OCI-LY1 (cell line): ENCODE data around the gene WDR26.

Source experiments
- H2AFZ ChIP-seq: fragments of 200-600 bp; sonication (generic), shearing (Covaris generic); 2 replicates; pipeline ENCODE4 v1.6.0; 2014; ENCODE audit warnings: antibody characterized with exemption, mild to moderate bottlenecking, low read length
- H3F3A ChIP-seq: fragments of 200-600 bp; sonication (generic), shearing (Covaris generic); 2 replicates; pipeline ENCODE4 v1.6.0; 2014; ENCODE audit warnings: mild to moderate bottlenecking, antibody characterized with exemption, low read length, moderate library complexity; ENCODE audit not compliant: insufficient read depth
- H3K27ac ChIP-seq: fragments of 200-600 bp; sonication (generic); 2 replicates; pipeline ENCODE4 v1.5.1; 2014; ENCODE audit warnings: low read length, mixed run types, mild to moderate bottlenecking, low read depth; ENCODE audit not compliant: poor library complexity, severe bottlenecking
- H3K27me3 ChIP-seq: fragments of 200-600 bp; sonication (generic); 2 replicates; pipeline ENCODE4 v1.6.0; 2014; ENCODE audit warnings: antibody characterized with exemption, mild to moderate bottlenecking, low read length, moderate library complexity; ENCODE audit not compliant: insufficient read depth
- H3K36me3 ChIP-seq: fragments of 200-600 bp; sonication (generic); 2 replicates; pipeline ENCODE4 v1.6.1; 2014; ENCODE audit warnings: mild to moderate bottlenecking, antibody characterized with exemption, low read length, moderate library complexity, mixed read lengths; ENCODE audit not compliant: insufficient read depth
- H3K4me1 ChIP-seq: fragments of 200-600 bp; sonication (generic); 2 replicates; pipeline ENCODE4 v1.5.1; 2014; ENCODE audit warnings: mild to moderate bottlenecking, low read length, moderate library complexity; ENCODE audit not compliant: insufficient read depth, severe bottlenecking
- H3K4me2 ChIP-seq: fragments of 200-600 bp; sonication (generic), shearing (Covaris generic); 2 replicates; pipeline ENCODE4 v1.6.1; 2014; ENCODE audit warnings: low read length
- H3K4me3 ChIP-seq: fragments of 200-600 bp; sonication (generic); 2 replicates; pipeline ENCODE4 v1.5.1; 2014; ENCODE audit warnings: low read length, low read depth, mild to moderate bottlenecking, mixed read lengths; ENCODE audit not compliant: poor library complexity, severe bottlenecking
- H3K79me2 ChIP-seq: fragments of 200-600 bp; shearing (Covaris generic); 2 replicates; pipeline ENCODE4 v1.6.1; 2016; ENCODE audit warnings: mixed run types, low read length, mixed read lengths; ENCODE audit not compliant: insufficient read depth
- H3K9ac ChIP-seq: fragments of 200-600 bp; sonication (generic), shearing (Covaris generic); 2 replicates; pipeline ENCODE4 v1.6.1; 2014; ENCODE audit warnings: mild to moderate bottlenecking, low read length, mixed read lengths
- H3K9me2 ChIP-seq: fragments of 200-600 bp; sonication (generic), shearing (Covaris generic); 2 replicates; pipeline ENCODE4 v1.6.1; 2014; ENCODE audit warnings: low read depth, mild to moderate bottlenecking, low read length, mixed read lengths
- H3K9me3 ChIP-seq: fragments of 200-600 bp; shearing (Covaris generic); 2 replicates; pipeline ENCODE4 v1.6.1; 2014; ENCODE audit warnings: low read length, mixed read lengths
- H4K20me1 ChIP-seq: fragments of 200-600 bp; sonication (generic), shearing (Covaris generic); 2 replicates; pipeline ENCODE4 v1.6.0; 2016; ENCODE audit warnings: mild to moderate bottlenecking, low read length; ENCODE audit not compliant: insufficient read depth
- EZH2 ChIP-seq: fragments of 200-600 bp; sonication (generic), shearing (Covaris generic); IDR thresholded peaks from 2 replicates; pipeline ENCODE4 v1.8.0; 2017; ENCODE audit warnings: borderline replicate concordance, mixed run types, mild to moderate bottlenecking, antibody characterized with exemption, low read length, moderate library complexity, mixed read lengths
- TF ChIP-seq, protein P1 (sequence below): fragments of 200-600 bp; sonication (generic), shearing (Covaris generic); IDR thresholded peaks from 2 replicates; pipeline ENCODE4 v1.5.1; 2017; ENCODE audit warnings: mild to moderate bottlenecking, antibody characterized with exemption, low read length, moderate library complexity, mixed read lengths

WDR26 gene

DNA sequence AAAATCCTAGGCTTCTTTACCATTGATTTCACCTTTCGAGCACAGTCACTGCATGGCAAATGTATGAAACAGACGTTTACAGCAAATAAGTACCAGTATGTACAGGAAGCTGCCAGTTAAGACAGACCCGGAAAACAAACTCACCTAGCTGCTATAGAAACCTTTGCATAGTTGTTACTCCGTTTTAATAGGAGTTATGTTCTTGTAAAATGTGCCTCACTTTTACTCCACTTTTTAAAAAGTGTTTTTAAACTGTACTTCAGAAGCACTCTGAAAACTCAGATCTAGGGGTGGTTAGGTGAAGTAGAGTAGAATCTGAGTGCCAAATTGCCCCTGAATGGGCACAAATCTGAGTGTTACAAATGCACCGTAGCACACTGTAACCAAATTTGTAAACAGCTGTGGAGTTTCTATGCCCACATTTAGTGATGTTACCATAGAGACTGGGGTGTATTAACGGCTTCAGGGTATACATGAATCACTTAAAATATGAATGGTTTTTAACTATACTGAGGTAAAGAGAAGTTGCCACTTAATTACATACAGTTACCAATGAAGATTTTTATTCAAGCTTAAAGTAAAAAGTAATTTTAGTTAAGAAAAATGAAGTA is 47.2 kb downstream of the WDR26 start:
- Histone ChIP-seq H3K4me1 (peaks cover 5% of the 10 kb centered on the region), H2AFZ (no peak overlapping the region), H3K9me3 (no peaks in the 10 kb centered on the region), H3K27ac (no peak overlapping the region), H3K27me3 (no peaks in the 10 kb centered on the region), H3K4me3 (no peak overlapping the region), H3K79me2 (no peaks in the 10 kb centered on the region), H3K36me3 (peaks cover 63% of the 10 kb centered on the region), H3K4me2 (no peak overlapping the region), H3F3A (no peaks in the 10 kb centered on the region), H4K20me1 (no peaks in the 10 kb centered on the region), H3K9me2 (no peaks in the 10 kb centered on the region), H3K9ac (no peak overlapping the region)
- TF ChIP-seq EZH2 = no peak

DNA sequence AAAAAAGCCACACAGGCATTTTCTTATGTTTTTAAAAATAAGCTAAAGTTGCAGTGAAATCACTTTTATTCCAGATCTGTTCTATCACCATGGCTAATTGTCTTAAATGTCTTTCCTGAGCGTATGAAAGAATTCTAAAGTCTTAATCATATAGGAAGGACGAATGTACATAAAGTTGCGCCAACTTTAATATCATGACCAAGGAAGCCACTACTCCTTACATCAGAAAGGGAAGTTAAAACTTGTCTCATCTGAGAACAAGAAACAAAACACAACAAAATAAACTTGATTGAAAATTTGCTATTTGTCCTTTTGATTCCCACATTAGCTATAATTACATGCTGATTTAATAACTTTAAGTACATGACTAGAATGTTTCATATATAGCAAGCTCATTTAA is 51.4 kb downstream of the WDR26 start:
- Histone ChIP-seq H3K4me1 (peaks cover 5% of the 10 kb centered on the region), H3K9me2 (no peaks in the 10 kb centered on the region), H3K9me3 (no peaks in the 10 kb centered on the region), H3K4me2 (no peak overlapping the region), H3K9ac (no peak overlapping the region), H3K27ac (no peak overlapping the region), H3F3A (no peaks in the 10 kb centered on the region), H4K20me1 (no peaks in the 10 kb centered on the region), H3K79me2 (no peaks in the 10 kb centered on the region), H3K4me3 (no peak overlapping the region), H3K27me3 (no peaks in the 10 kb centered on the region), H2AFZ (no peak overlapping the region), H3K36me3 (peaks cover 32% of the 10 kb centered on the region)
- TF ChIP-seq, protein P1, sequence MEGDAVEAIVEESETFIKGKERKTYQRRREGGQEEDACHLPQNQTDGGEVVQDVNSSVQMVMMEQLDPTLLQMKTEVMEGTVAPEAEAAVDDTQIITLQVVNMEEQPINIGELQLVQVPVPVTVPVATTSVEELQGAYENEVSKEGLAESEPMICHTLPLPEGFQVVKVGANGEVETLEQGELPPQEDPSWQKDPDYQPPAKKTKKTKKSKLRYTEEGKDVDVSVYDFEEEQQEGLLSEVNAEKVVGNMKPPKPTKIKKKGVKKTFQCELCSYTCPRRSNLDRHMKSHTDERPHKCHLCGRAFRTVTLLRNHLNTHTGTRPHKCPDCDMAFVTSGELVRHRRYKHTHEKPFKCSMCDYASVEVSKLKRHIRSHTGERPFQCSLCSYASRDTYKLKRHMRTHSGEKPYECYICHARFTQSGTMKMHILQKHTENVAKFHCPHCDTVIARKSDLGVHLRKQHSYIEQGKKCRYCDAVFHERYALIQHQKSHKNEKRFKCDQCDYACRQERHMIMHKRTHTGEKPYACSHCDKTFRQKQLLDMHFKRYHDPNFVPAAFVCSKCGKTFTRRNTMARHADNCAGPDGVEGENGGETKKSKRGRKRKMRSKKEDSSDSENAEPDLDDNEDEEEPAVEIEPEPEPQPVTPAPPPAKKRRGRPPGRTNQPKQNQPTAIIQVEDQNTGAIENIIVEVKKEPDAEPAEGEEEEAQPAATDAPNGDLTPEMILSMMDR = no peak
- no peak for TF ChIP-seq EZH2

DNA sequence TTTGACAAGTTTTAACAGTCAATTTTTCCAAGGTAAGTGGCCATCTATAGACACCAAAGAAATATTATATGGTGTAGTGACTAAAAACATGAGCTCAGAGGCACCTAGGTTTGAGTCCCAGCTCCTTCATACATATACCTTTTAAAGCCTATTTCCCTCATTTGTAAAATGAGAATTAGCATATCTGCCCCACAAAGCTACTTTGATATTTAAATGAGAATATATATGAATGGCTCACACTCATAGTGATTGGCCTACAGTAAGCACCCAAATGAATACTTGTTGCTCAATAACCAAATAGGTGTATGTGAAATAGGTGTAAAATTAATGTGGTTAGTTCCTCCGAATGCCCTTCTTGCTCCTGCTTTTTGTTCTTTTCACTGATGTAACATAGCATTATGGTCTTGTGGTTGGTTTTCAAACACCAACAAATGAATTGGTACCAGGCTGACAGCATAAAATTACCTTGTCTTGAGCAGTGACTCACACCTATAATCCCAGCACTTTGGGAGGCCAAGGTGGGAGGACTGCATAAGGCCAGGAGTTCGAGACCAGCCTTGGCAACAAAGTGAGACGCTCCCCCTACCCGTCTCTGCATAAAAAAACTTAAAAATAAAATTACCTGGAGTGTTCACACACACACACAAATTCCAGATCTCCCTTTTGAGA is 52.6 kb downstream of the WDR26 start:
- Histone ChIP-seq H3K4me2 (no peak overlapping the region), H3K9ac (no peak overlapping the region), H3K79me2 (no peaks in the 10 kb centered on the region), H3K9me3 (no peaks in the 10 kb centered on the region), H3K4me3 (no peak overlapping the region), H3K36me3 (peaks cover 22% of the 10 kb centered on the region; the same call in 1 of the 2 replicates), H2AFZ (no peak overlapping the region), H3K27ac (no peak overlapping the region), H4K20me1 (no peaks in the 10 kb centered on the region), H3K9me2 (no peaks in the 10 kb centered on the region), H3F3A (no peaks in the 10 kb centered on the region), H3K4me1 (no peaks in the 10 kb centered on the region), H3K27me3 (no peaks in the 10 kb centered on the region)
- TF ChIP-seq, protein P1 = no peak
- no peak for TF ChIP-seq EZH2

DNA sequence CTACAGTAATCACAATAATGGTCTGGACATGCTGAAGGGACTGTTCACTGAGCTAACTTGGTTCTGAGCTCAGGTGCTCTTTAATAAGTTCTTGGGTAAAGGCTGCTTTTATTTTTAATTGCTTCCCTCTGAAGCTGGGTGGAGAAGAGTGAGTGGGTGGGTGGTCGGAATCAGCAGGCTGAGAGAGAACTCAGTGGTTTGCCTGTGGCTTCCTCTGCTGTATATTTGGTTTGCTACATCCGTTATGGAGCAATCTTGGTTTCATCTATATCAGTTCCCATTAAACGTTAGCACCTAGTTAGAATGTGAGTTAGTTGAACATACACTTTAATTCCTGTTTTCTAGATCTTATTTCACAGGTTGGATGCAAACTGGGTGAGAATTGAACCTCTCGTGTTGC is 54.6 kb downstream of the WDR26 start:
- H3K4me3 ChIP-seq = no peak overlapping the region
- H3K36me3 ChIP-seq = peaks cover 24% of the 10 kb centered on the region
- H2AFZ ChIP-seq = no peak overlapping the region
- no peaks in the 10 kb centered on the region for H3F3A ChIP-seq
- no peak for TF ChIP-seq EZH2
- TF ChIP-seq, protein P1 = no peak
- H3K4me1 ChIP-seq = no peaks in the 10 kb centered on the region
- no peak overlapping the region for H3K9ac ChIP-seq
- no peaks in the 10 kb centered on the region for H3K9me2 ChIP-seq
- H3K27ac ChIP-seq = no peak overlapping the region
- no peaks in the 10 kb centered on the region for H3K79me2 ChIP-seq
- no peak overlapping the region for H3K4me2 ChIP-seq
- H4K20me1 ChIP-seq = no peaks in the 10 kb centered on the region
- H3K27me3 ChIP-seq = no peaks in the 10 kb centered on the region
- H3K9me3 ChIP-seq = no peaks in the 10 kb centered on the region
